KMS-11 (cell line): ENCODE data around the gene PTGER3.

Source experiments
- H2AFZ ChIP-seq: fragments of 200-600 bp; sonication (generic); 2 replicates; pipeline ENCODE4 v1.6.1; 2016; ENCODE audit warnings: antibody characterized with exemption, mixed run types, low read depth
- H3K27ac ChIP-seq: fragments of 200-600 bp; sonication (generic); 2 replicates; pipeline ENCODE4 v1.6.1; 2016; ENCODE audit warnings: mild to moderate bottlenecking, mixed run types
- H3K27me3 ChIP-seq: fragments of 200-600 bp; sonication (generic); 2 replicates; pipeline ENCODE4 v1.6.1; 2017; ENCODE audit warnings: mild to moderate bottlenecking, low read depth, mixed run types, moderate library complexity; ENCODE audit not compliant: insufficient read depth
- H3K36me3 ChIP-seq: fragments of 200-600 bp; sonication (generic); 2 replicates; pipeline ENCODE4 v1.6.1; 2017; ENCODE audit warnings: mild to moderate bottlenecking, mixed run types; ENCODE audit not compliant: insufficient read depth
- H3K4me1 ChIP-seq: fragments of 200-600 bp; sonication (generic); 2 replicates; pipeline ENCODE4 v1.6.1; 2016; ENCODE audit warnings: mild to moderate bottlenecking, low read depth, mixed run types; ENCODE audit not compliant: poor library complexity, severe bottlenecking
- H3K4me2 ChIP-seq: fragments of 200-600 bp; sonication (generic); 2 replicates; pipeline ENCODE4 v1.7.0; 2016; ENCODE audit warnings: mild to moderate bottlenecking, mixed run types
- H3K4me3 ChIP-seq: fragments of 200-600 bp; sonication (generic); IDR thresholded peaks from 2 replicates; pipeline ENCODE4 v1.6.1; 2017; ENCODE audit warnings: low read depth, low read length, mixed read lengths; ENCODE audit not compliant: insufficient read depth
- H3K79me2 ChIP-seq: fragments of 200-600 bp; sonication (generic); 2 replicates; pipeline ENCODE4 v1.6.1; 2016; ENCODE audit warnings: low read depth, mixed run types; ENCODE audit not compliant: insufficient read depth
- H3K9ac ChIP-seq: fragments of 200-600 bp; sonication (generic); 2 replicates; pipeline ENCODE4 v1.6.1; 2016; ENCODE audit warnings: mild to moderate bottlenecking, mixed run types
- H4K20me1 ChIP-seq: fragments of 200-600 bp; sonication (generic); 2 replicates; pipeline ENCODE4 v1.6.1; 2016; ENCODE audit warnings: mild to moderate bottlenecking, mixed run types; ENCODE audit not compliant: insufficient read depth
- TF ChIP-seq, protein P1 (sequence below): fragments of 200-600 bp; sonication (generic); conservative IDR thresholded peaks from 2 replicates; pipeline ENCODE4 v1.6.1; 2017; ENCODE audit warnings: low read depth, mild to moderate bottlenecking, antibody characterized with exemption, low read length, moderate library complexity, mixed read lengths

The PTGER3 gene

DNA sequence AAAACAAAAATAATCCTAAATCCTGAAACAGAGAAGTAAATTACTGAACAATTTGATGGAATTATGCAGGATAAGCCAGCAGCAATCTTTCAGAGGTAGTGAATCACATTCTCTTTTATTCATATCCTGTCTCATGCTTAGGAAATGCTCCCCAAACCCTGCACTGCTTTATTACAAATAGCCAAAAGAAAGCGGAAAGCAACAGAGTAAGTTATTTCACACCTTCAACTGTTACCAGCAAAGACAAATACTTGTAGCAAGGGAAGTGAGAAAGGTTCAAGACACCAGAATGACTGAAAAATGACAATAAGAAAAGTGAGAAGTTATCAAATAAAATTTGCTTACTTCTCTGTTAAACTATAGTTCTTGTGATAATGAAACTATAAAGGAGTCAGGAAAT lies 27.1 kb upstream of the PTGER3 start:
- H3K4me3 ChIP-seq: no peak overlapping the region
- no peaks in the 10 kb centered on the region for H3K36me3 ChIP-seq
- TF ChIP-seq, protein P1, sequence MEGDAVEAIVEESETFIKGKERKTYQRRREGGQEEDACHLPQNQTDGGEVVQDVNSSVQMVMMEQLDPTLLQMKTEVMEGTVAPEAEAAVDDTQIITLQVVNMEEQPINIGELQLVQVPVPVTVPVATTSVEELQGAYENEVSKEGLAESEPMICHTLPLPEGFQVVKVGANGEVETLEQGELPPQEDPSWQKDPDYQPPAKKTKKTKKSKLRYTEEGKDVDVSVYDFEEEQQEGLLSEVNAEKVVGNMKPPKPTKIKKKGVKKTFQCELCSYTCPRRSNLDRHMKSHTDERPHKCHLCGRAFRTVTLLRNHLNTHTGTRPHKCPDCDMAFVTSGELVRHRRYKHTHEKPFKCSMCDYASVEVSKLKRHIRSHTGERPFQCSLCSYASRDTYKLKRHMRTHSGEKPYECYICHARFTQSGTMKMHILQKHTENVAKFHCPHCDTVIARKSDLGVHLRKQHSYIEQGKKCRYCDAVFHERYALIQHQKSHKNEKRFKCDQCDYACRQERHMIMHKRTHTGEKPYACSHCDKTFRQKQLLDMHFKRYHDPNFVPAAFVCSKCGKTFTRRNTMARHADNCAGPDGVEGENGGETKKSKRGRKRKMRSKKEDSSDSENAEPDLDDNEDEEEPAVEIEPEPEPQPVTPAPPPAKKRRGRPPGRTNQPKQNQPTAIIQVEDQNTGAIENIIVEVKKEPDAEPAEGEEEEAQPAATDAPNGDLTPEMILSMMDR: no peak
- H3K79me2 ChIP-seq: peaks cover 31% of the 10 kb centered on the region
- H4K20me1 ChIP-seq: no peaks in the 10 kb centered on the region; the same call in 1 of the 2 replicates
- no peaks in the 10 kb centered on the region for H3K27me3 ChIP-seq
- peaks cover 9% of the 10 kb centered on the region for H3K4me1 ChIP-seq
- H3K9ac ChIP-seq: no peak overlapping the region
- H3K27ac ChIP-seq: no peak overlapping the region
- H2AFZ ChIP-seq: no peak overlapping the region
- no peak overlapping the region for H3K4me2 ChIP-seq

DNA sequence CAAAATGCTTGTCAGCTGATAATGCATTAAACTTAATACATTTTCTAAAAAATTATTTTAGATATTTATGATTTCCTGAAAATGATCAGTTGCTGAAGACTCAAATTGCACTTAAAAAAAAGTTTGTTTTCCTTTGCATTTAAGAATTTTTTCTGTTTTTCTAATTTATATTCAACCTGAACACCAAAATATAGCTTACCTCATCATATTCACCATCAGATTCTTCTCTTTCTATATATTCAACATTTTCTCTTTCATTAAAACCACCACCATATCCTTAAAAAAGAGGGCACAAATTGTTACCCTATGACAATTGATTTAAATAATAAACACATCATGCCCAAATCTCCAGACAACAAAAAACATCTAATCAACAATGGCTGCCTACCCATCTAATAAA lies 24.7 kb upstream of the PTGER3 start:
- Histone ChIP-seq H3K27me3 (no peaks in the 10 kb centered on the region), H3K27ac (no peak overlapping the region), H3K4me3 (no peak overlapping the region), H4K20me1 (no peaks in the 10 kb centered on the region), H3K9ac (no peak overlapping the region), H3K79me2 (peaks cover 8% of the 10 kb centered on the region; the same call in 1 of the 2 replicates), H3K4me2 (no peak overlapping the region), H3K4me1 (no peaks in the 10 kb centered on the region), H3K36me3 (no peaks in the 10 kb centered on the region), H2AFZ (no peak overlapping the region)
- TF ChIP-seq, protein P1: no peak

DNA sequence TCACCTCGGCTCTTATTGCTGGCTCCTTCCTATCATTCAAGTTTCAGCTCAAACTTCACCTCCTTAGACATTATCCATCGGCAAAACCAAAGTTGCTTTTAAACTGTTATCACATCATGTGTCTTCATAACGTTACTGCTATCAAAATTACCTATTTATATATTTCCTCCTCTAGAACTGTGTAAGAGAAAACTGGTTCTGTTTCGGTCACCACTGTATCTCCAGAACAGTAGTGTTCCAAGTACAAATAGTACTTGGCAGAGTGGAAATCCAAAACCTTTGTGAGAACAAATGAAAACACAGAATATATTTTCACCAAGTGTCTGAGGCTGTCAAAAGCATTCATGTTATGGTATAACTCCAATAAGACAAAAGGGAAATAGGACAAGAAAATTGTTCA lies 24.1 kb upstream of the PTGER3 start:
- Histone ChIP-seq H3K36me3 (no peaks in the 10 kb centered on the region), H3K79me2 (peaks cover 2% of the 10 kb centered on the region; the same call in 1 of the 2 replicates), H4K20me1 (no peaks in the 10 kb centered on the region), H3K4me1 (no peaks in the 10 kb centered on the region), H3K9ac (no peak overlapping the region), H3K27ac (no peak overlapping the region), H2AFZ (no peak overlapping the region), H3K4me2 (no peak overlapping the region), H3K4me3 (no peak overlapping the region), H3K27me3 (no peaks in the 10 kb centered on the region)
- TF ChIP-seq, protein P1: no peak

DNA sequence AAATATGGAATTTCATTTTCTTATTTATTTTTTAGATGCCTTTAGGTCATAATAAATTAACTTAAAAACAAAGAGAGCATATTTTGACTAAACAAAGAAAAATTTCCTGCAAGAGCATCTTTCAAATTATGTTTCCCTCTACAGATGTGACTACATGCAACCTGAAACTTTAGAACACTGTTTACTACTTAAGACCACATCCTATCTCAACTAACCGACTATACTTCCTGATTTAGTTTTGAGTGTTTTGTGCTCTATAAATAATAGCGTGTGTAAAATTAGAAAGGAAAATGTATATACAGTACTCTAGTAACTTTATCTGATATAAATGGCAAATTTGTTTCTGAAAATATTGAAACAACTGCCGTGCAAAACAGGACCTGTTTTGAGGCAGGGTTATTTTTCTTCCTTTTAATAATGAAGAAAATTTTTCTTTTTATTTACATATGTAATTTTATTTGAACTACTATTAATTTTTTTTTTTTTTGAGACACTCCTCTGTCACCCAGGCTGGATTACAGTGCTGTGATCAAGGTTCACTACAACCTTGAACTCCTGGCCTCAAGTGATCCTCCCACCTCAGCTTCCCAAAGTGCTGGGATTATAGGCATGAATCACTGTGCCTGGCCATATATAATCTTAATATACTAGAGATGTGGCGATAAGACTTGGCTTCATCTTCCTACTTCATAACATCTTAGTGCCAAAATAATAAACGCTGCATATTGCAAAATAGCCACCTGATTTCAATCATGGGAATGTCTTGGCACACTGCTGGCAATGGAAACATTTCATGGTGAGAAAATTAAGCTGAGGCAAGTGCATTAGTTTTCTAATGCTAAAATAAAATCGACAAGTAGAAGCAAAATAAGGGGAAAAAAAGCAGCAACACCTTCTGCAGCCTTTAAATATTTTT lies 21.0 kb upstream of the PTGER3 start:
- Histone ChIP-seq H3K4me1 (no peaks in the 10 kb centered on the region), H4K20me1 (no peaks in the 10 kb centered on the region), H3K27me3 (no peaks in the 10 kb centered on the region), H3K4me2 (no peak overlapping the region), H3K36me3 (peaks cover 10% of the 10 kb centered on the region; the same call in 1 of the 2 replicates), H3K4me3 (no peak overlapping the region), H2AFZ (no peak overlapping the region), H3K27ac (no peak overlapping the region), H3K9ac (no peak overlapping the region), H3K79me2 (no peaks in the 10 kb centered on the region)
- TF ChIP-seq, protein P1: no peak
